Hepatic stellate cell (primary cell): ENCODE results near the gene TYMP.
"Not testable (repeated sequence)": the region's sequence is repeated elsewhere in the genome, so short reads cannot be mapped to it uniquely, and the experiment has no call there.

Source experiments
- DNase-seq: peaks from one replicate; pipeline ENCODE4 v3.0.0; 2011; ENCODE audit warnings: low spot score

TYMP gene

DNA sequence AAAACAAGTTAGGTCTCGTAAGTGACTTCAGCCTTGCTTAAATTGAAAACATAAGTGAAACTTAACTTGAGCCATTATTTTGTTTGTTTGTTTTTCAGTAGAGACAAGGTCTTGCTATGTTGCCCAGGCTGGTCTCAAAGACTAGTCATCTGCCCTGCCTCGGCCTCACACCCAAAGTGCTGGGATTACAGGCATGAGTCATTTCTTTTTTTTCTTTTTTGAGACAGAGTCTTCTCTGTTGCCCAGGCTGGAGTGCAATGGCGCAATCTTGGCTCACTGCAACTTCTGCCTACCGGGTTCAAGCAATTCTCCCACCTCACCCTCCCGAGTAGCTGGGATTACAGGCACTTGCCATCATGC is 11.8 kb upstream of the TYMP start:
- DNase-seq = not testable (repeated sequence)

DNA sequence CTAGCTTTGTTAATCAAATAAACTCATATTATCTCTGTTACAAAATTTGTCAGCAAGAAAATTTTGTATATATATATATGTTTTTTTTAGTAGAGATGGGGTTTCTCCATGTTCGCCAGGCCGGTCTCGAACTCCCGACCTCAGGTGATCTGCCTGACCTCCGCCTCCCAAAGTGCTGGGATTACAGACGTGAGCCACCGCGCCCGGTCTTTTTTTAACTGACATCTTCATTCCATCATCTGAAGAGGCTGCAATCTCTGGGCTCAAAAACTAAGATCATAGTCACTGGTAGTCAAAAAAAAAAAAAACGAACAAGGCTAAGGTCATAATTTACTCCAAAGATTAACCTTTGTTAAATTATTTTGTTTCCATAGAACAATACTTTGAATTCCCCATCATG is 10.6 kb upstream of the TYMP start:
- no peak for DNase-seq

DNA sequence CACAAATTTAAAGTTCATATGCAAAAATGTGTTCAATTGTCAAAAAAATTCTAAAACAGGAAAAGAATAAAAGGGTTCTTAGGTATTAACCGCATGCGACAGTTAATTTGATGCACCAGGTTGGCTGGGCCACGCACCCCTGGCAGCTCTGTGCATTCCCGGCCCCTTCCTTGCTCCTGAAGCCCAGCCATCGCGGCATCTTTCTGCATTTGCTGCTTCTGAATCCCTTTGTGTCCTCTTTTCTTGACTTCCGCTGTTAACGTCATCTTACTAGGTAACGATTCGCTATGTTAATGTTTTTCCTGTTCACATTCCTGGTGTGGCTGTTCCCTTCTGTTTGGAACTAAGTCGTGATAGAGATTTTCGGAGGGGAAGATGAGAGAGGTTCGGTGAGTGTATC is 8.0 kb upstream of the TYMP start:
- DNase-seq = no peak

DNA sequence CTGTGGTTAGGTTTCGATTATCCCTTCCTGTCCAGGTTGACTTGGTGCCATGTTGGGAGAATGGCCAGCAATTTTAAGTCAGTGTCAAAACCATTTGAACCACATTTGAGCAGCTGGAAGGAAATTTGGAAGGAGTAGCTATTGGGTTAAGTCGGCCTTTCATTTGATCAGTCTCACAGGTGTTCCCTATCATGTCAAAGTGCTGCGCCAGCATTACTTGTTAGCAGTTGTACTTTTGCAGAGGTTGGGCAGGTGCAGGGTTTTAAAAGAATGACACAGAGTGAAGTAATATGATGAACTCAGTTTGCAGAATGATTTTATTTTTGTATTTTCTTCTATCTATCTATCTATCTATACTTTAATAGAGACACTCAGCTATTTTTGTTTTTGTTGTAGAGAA is 6.4 kb upstream of the TYMP start:
- no peak for DNase-seq

DNA sequence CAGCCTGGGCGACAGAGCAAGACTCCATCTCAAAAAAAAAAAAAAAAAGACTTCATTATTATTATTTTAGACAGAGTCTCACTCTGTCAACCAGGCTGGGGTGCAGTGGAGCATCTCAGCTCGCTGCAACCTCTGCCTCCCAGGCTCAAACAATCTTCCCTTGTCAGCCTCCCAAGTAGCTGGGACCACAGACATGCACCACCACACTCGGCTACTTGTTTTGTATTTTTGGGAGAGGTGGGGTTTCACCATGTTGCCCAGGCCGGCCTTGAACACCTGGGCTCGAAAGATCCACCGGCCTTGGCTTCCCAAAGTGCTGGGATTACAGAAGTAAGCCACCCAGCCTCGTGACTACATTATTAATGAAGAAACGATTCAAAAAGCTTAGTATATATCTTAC is 5.3 kb upstream of the TYMP start:
- DNase-seq = no peak

DNA sequence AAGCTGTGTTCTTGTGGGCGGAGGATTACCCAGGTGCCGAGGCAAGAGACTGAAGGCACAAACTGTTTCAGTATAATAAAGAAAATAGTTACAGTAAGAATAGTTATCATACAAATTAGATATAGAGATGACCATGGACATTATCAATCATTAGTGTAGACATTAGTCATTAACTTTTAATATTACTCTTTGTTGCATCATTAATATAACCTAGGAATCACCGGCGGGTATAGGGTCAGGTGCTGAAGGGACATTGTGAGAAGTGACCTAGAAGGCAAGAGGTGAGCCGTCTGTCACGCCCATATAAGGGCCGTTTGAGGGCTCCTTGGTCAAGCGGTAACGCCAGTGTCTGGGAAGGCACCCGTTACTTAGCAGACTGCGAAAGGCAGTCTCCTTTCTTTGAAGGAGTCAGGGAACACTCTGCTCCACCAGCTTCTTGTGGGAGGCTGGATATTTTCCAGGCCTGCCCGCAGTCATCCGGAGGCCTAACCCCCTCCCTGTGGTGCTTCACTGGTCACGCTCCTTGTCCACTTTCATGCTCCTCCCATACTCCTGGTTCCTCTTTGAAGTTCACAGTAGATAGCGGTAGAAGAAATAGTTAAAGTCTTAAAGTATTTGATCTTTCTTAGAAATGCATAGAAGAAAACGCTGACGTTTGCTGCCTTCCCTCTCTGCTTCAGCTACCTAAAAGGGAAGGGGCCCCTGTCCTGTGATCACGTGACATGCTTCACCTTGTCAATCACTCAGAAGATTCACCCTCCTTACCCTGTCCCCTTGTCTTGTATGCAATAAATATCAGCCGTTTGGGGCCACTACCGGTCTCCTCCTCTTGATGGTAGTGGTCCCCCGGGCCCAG is 4.3 kb upstream of the TYMP start:
- DNase-seq = not testable (repeated sequence)

DNA sequence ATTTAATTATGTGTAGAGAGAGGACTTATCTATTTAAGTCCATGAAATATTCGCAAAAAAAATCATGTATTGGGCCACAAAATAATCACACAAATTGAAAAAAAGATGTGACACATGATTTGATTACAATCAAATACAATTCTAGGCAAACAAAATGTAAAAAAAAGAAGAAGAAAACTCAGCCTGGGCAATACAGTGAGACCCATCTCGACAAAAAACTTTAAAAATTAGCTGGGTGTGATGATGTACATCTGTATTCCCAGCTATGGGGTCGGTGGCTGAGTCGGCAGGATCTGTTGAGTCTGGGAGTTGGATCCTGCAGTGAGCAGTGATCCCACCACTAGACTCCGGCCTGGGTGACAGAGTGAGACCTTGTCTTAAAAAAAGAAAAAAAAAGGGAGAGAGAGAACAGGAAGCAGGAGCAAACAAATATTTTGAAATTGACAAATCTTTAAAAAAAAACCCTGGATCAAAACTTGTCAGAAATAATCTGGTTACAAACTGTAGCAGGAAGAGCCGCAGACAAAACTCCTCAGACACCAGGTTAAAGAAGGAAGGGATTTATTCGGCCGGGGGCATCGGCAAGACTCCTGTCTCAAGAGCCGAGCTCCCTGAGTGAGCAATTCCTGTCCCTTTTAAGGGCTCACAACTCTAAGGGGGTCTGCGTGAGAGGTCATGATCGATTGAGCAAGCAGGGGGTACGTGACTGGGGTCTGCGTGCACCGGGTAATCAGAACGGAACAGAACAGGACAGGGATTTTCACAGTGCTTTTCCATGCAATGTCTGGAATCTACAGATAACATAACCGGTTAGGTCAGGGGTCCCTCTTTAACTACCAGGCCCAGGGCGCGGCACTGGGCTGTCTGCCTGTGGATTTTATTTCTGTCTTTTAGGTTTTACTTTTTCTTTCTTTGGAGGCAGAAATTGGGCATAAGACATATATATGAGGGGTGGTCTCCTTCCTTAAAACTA is 3.3 kb upstream of the TYMP start:
- no peak for DNase-seq

DNA sequence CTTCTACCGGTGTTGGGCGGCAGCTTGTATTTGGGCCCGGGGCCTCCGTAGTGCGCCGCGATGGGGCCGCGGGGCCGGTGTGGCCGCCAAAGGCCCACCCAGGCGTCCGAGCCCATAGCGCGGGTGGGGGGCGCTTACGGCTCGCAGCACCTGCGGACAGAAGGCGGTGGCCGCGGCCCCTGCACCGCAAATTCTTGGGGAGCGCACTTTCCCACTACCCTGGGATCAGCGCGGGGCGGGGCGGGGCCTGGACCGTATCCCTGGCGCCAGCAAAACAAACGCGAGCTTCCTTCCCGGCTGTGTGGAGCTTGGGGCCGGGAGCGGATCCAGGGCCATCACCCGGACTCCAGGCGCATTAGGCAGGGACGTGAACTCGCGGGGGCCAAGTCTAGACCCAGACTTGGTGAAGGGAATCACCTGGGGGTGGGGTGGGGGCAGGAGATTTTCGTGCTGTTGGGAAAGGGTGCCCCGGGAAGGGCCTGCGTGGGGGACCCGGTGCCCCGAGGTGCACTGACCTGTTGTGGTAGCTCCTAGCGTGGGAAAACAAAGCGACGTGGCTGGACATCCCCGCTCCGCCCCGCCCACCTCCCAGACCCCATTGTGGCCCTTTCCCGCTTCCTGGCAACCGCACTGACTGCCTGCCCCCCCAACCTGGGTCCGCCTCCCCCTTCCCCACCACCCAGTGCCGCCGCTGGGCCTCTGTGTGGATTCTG is 2.3 kb upstream of the TYMP start:
- DNase-seq = peak; percentile 88

DNA sequence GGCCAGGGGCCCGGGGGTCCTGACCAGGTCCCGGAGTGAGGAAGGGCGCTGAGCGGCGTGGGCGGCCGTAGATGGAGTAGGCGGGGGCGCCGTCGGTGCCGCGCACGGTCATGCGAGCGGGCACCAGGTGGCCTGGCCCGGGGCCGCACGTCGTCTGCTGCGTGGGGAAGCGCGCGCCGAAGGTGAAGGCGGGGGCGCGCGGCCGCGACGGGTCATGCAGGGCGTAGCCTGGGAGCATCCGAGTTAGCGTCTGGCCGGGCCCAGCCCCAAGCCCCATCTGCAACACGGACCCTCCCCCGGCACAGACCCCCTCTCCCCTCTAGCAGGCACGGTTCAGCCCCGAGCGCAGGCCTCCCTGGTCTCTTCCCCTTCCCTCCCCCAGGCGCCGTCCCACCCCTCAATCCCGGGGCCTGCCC is 1.7 kb upstream of the TYMP start:
- no peak for DNase-seq

DNA sequence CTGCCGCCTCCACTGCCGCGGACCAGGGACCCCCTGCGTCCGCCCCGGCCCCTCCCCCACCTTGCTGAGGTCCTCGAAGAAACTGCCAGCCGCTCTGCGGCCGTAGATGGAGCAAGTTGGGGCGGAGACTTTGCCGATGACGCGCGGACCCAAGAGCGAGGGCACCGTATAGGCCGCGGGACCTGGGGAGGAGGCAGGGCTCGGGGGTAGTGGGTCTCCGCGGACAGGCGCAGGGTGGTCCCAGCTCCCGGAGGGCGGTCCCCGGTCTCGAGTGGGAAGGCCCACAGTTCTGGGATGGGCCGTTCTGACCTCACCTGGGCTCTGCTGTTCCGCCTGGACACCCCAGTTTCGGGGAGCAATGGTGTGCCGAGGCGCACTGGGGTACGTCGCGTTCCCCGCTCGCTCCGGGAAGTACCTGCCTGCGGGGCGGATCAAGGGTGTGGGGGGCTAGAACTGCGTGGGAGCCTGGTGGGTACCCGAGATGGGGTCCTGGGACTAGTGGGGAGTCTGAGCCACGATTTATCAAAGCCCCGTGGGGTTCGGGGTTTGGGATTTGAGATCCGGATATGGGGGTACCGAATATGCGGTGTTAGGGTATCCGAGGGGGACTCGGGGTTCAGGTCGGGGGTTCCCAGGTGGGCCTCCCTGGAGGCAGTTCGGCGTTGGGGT is 1.2 kb upstream of the TYMP start:
- DNase-seq = peak; percentile 77

DNA sequence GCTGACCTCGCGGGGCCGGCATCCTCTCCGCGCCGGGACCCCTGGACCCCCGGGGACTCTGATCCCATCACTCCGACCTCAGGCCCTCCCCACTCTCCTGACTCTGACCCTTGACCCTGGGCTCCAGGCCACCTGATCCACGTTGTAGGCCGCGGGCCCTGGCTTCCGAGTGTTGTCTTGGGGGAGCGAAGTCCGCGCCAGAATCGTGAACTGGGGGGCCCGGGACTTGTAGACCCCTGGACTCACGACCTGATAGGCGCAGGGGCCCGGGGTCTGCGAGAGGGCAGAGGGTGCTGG is 716 bp upstream of the TYMP start:
- no peak for DNase-seq

DNA sequence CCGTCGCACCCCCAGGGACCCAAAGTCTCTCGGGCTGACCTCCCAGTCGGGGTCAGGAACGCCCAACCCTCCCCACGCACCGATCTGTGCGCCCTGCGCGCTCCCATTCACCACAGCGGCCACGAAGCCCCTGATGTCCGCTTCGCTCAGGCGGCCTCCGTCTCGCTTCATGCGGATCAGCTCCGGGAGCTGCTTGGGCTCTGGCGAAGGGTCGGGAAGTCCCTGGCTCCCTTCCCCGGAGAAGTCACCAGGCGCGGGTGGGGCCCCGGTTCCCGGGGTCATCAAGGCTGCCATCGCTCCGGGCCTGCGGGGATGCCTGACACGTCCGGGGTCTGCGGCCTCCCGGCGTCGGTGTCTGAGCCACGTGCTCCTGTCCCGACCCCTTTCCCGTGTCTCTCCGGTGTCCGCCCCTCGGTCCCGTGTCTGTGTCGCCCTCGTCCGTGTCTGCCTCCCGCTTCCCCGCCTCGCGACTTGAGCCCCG is 356 bp downstream of the TYMP start:
- DNase-seq = no peak

DNA sequence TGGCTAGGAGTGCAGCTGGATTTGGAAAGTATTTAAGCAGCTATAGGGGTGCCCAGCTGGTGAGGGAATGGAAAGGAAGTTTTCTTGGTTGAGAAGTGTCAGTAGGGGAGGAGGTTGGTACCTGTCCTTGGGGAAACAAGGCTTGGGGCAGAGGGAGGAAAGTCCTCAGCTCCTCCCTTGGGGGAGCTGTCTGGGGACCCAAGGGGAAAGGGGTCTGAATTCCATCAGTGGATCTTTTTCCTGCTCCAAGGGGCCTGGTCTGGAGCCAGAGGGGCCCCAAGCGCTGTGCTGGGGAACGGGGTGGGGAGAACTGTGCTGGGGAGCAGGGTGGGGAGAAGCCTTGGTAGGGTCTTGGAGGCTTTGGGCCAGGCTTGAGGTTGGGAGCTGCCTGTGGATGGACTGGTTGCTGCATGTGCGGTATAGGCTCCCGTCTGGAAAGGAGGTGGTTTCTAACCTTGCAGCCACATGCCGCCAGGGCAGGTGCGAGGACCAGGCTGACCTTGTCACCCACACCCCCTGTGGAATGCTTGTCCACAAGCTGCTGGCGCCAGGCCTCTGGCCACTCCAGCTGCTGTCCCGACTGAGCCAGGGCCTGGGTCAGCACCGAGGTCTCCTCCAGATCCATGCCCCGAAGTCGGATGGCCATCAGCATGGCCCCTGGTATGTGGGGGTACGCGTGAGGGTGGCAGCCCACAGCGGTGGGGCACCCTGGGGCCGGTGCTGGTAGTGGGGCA is 963 bp downstream of the TYMP start:
- DNase-seq = no peak

DNA sequence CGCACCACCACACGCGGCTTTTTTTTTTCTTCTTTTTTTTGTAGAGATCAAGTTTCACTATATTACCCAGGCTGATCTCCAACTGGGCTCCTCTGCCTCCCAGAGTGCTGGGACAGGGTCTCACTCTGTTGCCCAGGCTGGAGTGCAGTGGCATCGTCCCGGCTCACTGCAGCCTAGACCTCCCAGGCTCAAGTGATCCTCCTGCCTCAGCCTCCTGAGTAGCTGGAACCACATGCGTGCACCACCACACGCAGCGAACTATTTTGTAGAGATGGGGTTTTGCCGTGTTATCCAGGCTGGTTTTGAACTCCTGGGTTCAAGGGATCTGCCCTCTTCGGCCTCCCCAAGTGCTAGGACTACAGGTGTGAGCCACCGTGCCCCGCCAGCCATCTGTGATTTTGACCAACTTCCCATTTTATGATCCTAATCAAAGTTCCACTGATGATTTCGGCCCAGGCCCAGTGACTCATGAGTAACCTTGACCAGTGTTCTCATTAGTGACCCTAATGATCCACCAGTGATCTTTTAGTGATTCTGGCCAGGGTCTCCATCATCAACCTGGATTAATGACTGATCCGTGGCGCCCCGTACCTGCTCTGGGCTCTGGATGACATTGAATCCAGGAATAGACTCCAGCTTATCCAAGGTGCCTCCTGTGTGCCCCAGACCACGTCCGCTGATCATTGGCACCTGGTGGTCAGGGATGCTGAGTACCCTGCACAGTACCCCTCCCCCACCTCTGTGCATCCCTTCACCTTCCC is 1.7 kb downstream of the TYMP start:
- no peak for DNase-seq

DNA sequence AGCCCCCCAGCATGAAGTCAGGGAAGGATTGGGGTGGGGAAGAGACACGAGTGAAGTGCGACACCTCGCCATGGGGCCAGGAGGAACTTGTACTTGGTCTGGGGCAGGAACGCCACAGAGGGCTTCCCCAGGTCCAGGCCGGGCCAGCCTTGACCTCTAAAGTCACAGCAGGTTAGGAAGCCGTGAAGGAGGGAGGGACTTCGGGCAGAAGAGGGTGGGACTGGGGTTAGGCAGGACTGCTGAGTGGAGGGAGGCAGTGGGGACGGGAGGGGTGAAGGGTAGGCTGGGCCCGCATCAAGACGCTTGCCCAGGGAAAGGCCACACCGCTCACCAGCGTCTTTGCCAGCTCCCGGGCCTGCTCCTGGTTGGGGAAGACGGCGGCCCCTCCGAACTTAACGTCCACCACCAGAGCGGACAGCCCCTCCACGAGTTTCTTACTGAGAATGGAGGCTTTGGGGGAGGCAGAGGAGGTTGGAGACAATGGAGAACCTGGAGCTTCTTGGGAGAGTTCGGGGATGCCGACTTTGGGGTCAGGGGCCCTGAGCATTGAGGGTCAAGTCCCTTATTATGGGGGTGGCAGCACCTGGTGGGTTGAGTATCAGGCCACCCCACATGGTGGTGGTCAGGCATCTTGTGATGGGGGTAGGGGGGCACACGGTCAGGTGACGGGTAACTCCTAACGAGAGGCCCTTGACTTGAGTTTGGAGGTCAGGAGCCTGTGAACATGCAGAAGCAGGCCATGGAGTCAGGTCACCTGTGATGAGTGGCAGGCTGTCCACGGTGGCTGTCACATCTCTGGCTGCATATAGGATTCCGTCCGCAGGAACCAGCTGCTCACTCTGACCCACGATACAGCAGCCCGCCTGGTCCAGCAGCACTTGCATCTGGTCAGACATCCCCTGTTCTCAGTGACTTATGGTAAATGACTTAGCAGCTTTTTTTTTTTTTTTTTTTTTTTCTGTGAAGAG is 2.7 kb downstream of the TYMP start:
- DNase-seq = no peak

DNA sequence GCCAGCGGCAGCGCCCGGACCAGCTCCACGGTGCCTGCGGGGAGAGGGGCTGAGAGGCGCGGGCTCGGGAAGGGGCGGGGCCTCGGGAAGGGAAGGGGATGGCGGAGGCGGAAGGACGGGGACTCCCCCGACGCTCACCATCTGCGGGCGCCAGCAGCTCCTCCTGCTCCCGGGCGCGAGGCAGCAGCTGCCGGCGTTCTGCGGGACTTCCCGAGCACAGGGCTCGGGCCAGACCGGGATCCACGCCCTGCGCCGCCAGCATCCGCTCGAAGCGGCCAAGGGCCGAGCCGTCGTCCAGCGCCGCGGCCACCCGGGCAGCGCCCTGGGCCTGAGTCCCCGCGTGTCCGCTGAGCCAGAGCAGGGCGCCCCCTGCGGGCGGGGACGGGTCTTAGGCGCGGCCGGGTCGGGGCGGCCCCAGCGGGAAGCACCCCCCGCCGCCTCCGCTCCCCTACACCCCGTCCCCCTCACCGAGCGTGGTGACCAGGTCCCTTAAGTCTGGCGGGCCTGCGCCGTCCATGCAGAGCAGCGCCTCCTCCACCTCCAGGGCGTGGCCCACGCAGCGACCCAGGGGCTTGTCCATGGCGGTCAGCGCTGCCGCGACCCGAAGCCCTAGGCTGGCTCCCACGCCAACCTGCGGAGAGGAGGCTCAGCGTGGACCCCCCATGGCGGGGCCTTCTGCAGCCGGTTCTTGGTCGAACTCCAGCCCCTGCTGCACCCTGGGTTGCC is 3.5 kb downstream of the TYMP start:
- peak; percentile 81 for DNase-seq

DNA sequence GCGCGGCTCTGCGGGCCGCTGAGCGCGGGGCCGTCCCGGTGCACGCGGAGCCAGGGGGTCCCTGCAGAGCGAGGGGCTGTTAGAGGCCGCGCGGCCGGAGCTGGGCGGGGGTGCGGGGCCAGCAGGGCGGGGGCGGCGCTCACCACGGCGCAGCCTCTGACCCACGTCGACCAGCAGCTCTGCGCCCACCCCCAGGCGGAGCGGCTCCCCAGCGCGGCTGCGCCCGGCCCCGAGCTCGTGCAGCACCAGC is 4.0 kb downstream of the TYMP start:
- no peak for DNase-seq

DNA sequence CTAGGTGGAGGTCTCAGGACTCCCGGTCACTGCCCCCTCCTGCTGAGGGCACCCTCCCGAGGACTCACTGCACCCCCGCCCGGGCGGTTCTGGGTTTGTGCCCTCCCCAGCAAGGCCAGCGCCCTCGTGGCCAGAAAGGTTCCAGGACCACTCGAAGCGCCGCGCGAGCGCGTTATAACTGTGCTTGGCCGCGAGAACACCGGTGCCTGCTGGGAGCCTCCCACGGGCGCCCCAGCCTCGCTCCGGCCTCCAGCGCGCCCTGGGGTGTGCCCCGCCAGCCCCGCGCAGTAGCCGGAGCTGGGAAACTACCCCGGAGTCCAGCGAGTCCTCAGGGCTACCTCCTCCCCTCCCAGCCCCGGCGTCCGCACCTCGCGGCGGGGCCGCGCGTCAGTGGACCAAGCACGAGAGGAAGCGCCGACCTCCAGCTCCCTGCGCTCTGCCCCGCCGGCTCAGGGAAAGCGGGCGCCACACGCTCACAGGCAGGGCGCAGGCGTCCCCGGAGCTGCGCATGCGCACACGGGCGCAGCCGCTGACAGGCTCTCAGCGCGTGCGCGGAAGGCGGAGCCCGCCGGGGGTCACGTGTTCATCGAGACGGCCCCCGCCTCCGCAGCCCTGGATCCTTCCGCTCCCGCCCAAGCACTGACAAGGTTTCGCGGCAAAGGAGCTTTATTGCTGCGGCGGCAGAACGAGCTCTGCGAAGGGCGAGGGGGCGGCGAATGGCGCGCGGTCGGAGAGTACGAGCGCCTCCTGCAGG is 4.5 kb downstream of the TYMP start, which contains the start of gene SCO2:
Gene SCO2 (minus strand): TSS at position 495 of the 754 bp plus-strand sequence. CDS start 1,187 bp downstream, outside the sequence.
- peak; percentile 100 for DNase-seq
